Stimulated activated CD8-positive, alpha-beta memory T cell treated with anti-CD3 and anti-CD28 coated beads, Interleukin-15, amount 100 ng/mL, for 4 hours (primary cell): ENCODE results near the gene PIK3CA.

Source experiments
- DNase-seq, 2 donors: peaks; one replicate each; pipeline ENCODE4 v3.0.0-alpha.2; 2020; ENCODE audit warnings: low read depth in 2 of 2

The PIK3CA gene

GRCh38 chr3:179158336-179159039, 10.3 kb downstream of the PIK3CA start:
- no peak for DNase-seq

- no peak for DNase-seq
Observed at GRCh38 chr3:179163503-179163902, 15.3 kb downstream of the PIK3CA start.

GRCh38 chr3:179164857-179165256, 16.7 kb downstream of the PIK3CA start:
- DNase-seq = no peak

- no peak for DNase-seq
Observed at GRCh38 chr3:179166561-179167201, 18.5 kb downstream of the PIK3CA start.

- no peak for DNase-seq
Observed at GRCh38 chr3:179168918-179169317, 20.8 kb downstream of the PIK3CA start.

- no peak for DNase-seq
Observed at GRCh38 chr3:179172546-179172945, 24.4 kb downstream of the PIK3CA start.

- DNase-seq = no peak
Observed at GRCh38 chr3:179174316-179174715, 26.2 kb downstream of the PIK3CA start.

- DNase-seq = no peak
Observed at GRCh38 chr3:179174898-179175297, 26.7 kb downstream of the PIK3CA start.

- no peak for DNase-seq
Observed at GRCh38 chr3:179175358-179175757, 27.2 kb downstream of the PIK3CA start.

GRCh38 chr3:179177611-179178010, 29.5 kb downstream of the PIK3CA start:
- DNase-seq = no peak

- no peak for DNase-seq
Observed at GRCh38 chr3:179179256-179179655, 31.1 kb downstream of the PIK3CA start.

- DNase-seq = no peak
Observed at GRCh38 chr3:179179979-179180759, 32.0 kb downstream of the PIK3CA start.

GRCh38 chr3:179181021-179181472, 32.9 kb downstream of the PIK3CA start:
- no peak for DNase-seq

- no peak for DNase-seq
Observed at GRCh38 chr3:179181993-179182551, 33.9 kb downstream of the PIK3CA start.

GRCh38 chr3:179182902-179183301, 34.7 kb downstream of the PIK3CA start:
- no peak for DNase-seq

GRCh38 chr3:179184826-179185225, 36.7 kb downstream of the PIK3CA start:
- DNase-seq = no peak

- no peak for DNase-seq
Observed at GRCh38 chr3:179186426-179186825, 38.3 kb downstream of the PIK3CA start.

GRCh38 chr3:179189759-179190158, 41.6 kb downstream of the PIK3CA start:
- DNase-seq = no peak

GRCh38 chr3:179190581-179190980, 42.4 kb downstream of the PIK3CA start:
- no peak for DNase-seq

GRCh38 chr3:179192542-179192941, 44.4 kb downstream of the PIK3CA start:
- DNase-seq = no peak

GRCh38 chr3:179194931-179195330, 46.8 kb downstream of the PIK3CA start:
- no peak for DNase-seq

GRCh38 chr3:179196098-179196497, 47.9 kb downstream of the PIK3CA start:
- no peak for DNase-seq
